CD4-positive, alpha-beta T cell treated with Interleukin-15 for 4 hours (primary cell): Measurements from ENCODE around the gene TPSD1.
A peak's percentile ranks its signal among the peaks of the same experiment; 100 is the strongest.

ENCODE experiments used
- DNase-seq: peaks from one replicate; pipeline ENCODE4 v3.0.0-alpha.2; 2020; ENCODE audit warnings: low spot score

Gene TPSD1

GRCh38 chr16:1299012-1299867 lies 43.4 kb downstream of the TPSD1 start:
- no peak for DNase-seq

GRCh38 chr16:1299868-1300203 lies 44.0 kb downstream of the TPSD1 start:
- DNase-seq: no peak

- peak; percentile 77 for DNase-seq
Observed at GRCh38 chr16:1300664-1301476, 45.0 kb downstream of the TPSD1 start.

GRCh38 chr16:1301562-1301961 lies 45.7 kb downstream of the TPSD1 start:
- no peak for DNase-seq

- DNase-seq: no peak
Observed at GRCh38 chr16:1305823-1306222, 50.0 kb downstream of the TPSD1 start.

GRCh38 chr16:1306334-1306733 lies 50.5 kb downstream of the TPSD1 start:
- no peak for DNase-seq

- no peak for DNase-seq
Observed at GRCh38 chr16:1308036-1308976, 52.4 kb downstream of the TPSD1 start.
